SJCRH30 (cell line): ENCODE results near the gene L1TD1. TPM values are rescaled to one million over a fixed set of nuclear protein-coding genes. Genes with fewer than 3 reads are reported as not detected.
A peak's percentile ranks its signal among the peaks of the same experiment; 100 is the strongest.
"Not testable (repeated sequence)": the region's sequence is repeated elsewhere in the genome, so short reads cannot be mapped to it uniquely, and the experiment has no call there.

Source experiments
- DNase-seq, 2 experiments: peaks; one replicate each; pipeline ENCODE4 v3.0.0-alpha.2; 2015 to 2020
- H3K27ac ChIP-seq: fragments of 250-450 bp; sonication (Bioruptor Pico); 2 replicates; pipeline ENCODE4 v1.5.1; 2020; ENCODE audit warnings: mild to moderate bottlenecking, moderate library complexity
- H3K27me3 ChIP-seq: fragments of 250-450 bp; sonication (Bioruptor Pico); 2 replicates; pipeline ENCODE4 v1.5.1; 2020; ENCODE audit warnings: mild to moderate bottlenecking, moderate library complexity
- H3K36me3 ChIP-seq: fragments of 250-450 bp; sonication (Bioruptor Pico); 2 replicates; pipeline ENCODE4 v1.5.1; 2020; ENCODE audit warnings: mild to moderate bottlenecking, moderate library complexity
- H3K4me1 ChIP-seq: fragments of 250-450 bp; sonication (Bioruptor Pico); 2 replicates; pipeline ENCODE4 v1.5.1; 2020; ENCODE audit warnings: mild to moderate bottlenecking, moderate library complexity
- H3K4me3 ChIP-seq: fragments of 250-450 bp; sonication (Bioruptor Pico); 2 replicates; pipeline ENCODE4 v1.5.1; 2020; ENCODE audit warnings: mild to moderate bottlenecking, moderate library complexity
- H3K9me3 ChIP-seq: fragments of 250-450 bp; sonication (Bioruptor Pico); replicated peaks from 2 replicates; pipeline ENCODE4 v1.5.1; 2020; ENCODE audit warnings: mild to moderate bottlenecking, moderate library complexity
- total RNA-seq: library from RNA; depleted of rRNA; stranded (reverse); fragments of >200 nt; shearing (Covaris generic); gene quantifications from 2 replicates; pipeline ENCODE4 v1.2.3, GENCODE V29; 2014

The L1TD1 gene
- total RNA-seq, 1 experiment from 2014 or later, result not detected

DNA sequence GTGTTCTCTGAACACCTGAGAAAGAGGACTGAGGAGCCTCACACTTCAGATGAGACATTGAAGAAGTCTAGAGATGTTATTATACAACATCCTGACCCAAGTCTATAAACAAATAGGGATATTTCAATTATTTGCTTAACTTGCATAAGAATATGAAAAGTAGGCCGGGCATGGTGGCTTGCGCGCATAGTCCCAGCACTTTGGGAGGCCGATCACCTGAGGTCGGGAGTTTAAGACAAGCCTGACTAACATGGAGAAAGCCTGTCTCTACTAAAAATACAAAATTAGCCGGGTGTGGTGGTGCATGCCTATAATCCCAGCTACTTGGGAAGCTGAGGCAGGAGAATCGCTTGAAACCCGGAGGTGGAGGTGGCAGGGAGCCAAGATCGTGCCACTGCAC is 25.8 kb downstream of the L1TD1 start:
- H3K9me3 ChIP-seq, H3K36me3 ChIP-seq, H3K4me3 ChIP-seq, H3K27me3 ChIP-seq, DNase-seq, H3K4me1 ChIP-seq, H3K27ac ChIP-seq: not testable (repeated sequence)

DNA sequence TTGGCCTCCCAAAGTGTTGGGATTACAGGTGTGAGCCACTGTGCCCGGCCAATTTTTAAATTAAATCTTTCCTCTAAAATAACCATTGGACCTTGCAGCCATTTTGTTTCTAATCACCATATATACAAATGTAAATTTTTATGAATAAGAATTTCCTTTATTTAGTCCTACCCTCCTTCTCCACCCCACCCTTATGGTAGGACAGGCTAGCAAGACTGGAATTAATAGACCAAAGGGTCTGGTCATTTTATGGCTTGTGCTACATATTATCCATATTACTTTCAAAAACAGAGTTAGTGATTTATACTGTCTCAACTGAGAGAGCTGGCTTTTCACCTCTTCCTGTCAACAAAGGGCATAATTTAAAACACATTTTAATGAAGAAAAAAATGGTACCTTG is 26.5 kb downstream of the L1TD1 start:
- Histone ChIP-seq H3K27ac (no peak overlapping the region), H3K4me3 (no peak overlapping the region), H3K4me1 (no peaks in the 10 kb centered on the region), H3K27me3 (no peaks in the 10 kb centered on the region), H3K9me3 (no peaks in the 10 kb centered on the region), H3K36me3 (no peaks in the 10 kb centered on the region)
- no peak for DNase-seq

DNA sequence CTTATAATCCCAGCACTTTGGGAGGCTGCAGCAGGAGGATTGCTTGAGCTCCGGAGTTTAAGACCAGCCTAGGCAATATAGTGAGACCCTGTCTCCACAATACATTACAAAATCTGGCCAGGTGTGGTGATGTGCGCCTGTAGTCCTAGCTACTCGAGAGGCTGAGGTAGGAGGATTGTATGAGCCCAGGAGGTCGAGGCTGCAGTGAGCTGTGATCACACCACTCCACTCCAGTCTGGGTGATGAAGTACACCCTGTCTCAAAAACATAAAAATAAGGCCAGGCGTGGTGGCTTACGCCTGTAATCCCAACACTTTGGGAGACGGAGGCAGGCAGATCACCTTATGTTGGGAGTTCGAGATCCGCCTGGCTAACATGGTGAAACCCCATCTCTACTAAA is 27.7 kb downstream of the L1TD1 start:
- Histone ChIP-seq H3K27ac (no peak overlapping the region), H3K4me3 (no peak overlapping the region), H3K4me1 (no peaks in the 10 kb centered on the region), H3K27me3 (no peaks in the 10 kb centered on the region), H3K36me3 (no peaks in the 10 kb centered on the region), H3K9me3 (no peaks in the 10 kb centered on the region)
- no peak for DNase-seq

DNA sequence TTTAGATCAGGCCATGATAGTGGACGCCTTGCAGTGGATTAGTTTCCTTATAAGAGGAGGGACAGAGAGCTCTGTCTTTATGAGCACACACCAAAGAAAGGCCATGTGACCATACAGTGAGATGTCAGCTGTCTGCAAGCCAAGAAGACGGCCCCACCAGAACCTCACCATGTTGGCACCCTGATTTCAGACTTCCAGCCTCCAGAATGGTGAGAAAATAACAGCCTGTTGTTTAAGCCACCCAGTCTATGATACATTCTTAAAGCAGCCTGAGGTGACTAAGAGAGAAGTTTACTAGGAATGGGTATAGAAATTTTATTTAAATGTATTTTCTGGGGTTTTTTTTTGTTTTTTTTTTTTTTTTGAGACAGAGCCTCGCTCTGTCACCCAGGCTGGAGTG is 29.5 kb downstream of the L1TD1 start:
- no peaks in the 10 kb centered on the region for H3K27me3 ChIP-seq
- no peaks in the 10 kb centered on the region for H3K9me3 ChIP-seq
- no peak overlapping the region for H3K27ac ChIP-seq
- H3K4me1 ChIP-seq, result peaks cover 8% of the 10 kb centered on the region
- DNase-seq, result no peak
- H3K36me3 ChIP-seq, result no peaks in the 10 kb centered on the region
- no peak overlapping the region for H3K4me3 ChIP-seq

DNA sequence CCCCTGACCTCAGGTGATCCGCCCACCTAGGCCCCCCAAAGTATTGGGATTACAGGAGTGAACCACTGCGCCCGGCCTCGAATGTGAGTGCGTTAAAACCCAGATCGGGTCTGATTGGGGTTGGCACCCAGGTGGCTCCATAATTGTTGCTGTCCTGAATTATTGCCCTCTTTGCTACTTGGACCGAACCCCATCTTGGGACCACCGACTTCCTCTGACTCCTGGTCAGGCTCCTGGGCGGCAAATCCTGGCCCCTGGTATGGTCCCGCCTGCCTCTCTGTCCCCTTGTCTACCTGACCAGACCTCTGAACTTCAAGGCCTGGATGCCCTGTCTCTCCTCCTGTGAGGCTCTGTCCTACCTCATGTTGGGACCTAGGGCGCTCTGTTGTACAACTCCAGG is 32.8 kb downstream of the L1TD1 start:
- no peak overlapping the region for H3K4me3 ChIP-seq
- H3K4me1 ChIP-seq, result peaks cover 28% of the 10 kb centered on the region
- no peaks in the 10 kb centered on the region for H3K9me3 ChIP-seq
- no peaks in the 10 kb centered on the region for H3K36me3 ChIP-seq
- no peak overlapping the region for H3K27ac ChIP-seq
- H3K27me3 ChIP-seq, result no peaks in the 10 kb centered on the region
- no peak for DNase-seq

DNA sequence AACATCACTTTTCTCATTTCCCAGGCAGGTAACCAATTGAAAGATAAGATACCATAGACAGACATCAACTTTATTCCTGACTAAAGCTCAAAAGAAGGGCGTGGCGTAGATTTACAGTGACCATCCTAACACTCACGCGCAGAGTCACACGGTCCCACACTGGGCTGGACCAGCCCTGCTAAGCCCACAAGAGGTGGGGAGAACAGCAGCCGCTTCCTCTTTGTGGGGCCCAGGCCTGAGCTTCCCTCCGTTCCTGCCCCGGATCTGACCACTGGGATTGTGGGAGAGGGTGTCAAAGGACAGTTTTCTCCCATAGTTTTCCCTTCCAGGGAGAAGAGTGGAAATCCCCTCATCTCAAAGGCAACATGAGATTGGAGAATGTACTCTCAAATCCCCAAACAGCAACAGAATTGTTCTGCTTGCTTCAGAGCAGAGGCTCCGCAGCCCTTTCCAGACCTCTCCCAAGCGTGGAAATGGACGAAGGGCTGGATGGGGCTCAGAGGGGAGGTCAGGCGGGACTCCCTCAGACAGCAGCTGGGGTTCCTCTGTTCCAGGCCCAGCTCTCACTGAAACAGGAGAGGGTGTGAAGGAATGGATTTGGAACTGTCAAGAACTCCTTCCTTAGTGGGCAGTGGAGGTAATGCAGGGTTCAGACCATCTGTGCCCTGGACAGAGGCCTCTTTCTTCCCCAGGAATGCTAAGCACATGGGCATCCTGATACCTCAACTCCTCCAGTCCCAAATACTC is 33.7 kb downstream of the L1TD1 start:
- Histone ChIP-seq H3K4me3 (no peak overlapping the region), H3K27ac (no peak overlapping the region)
- peak; percentile 27 to 54 for DNase-seq

DNA sequence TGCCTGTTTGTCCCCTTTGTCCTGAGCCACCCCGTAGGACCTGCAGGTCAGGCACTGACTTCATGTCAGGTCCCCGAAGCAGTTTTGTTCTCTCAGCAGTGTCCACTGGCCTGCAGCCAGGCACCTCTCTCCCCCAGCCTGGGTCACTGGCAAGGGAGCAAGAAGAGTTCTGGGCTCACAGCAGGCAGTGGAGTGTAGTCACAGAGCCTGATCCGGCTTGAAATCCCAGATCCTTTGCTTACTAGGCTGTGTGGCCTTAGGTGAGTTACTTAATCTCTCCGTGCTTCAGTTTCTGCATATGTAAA is 34.2 kb downstream of the L1TD1 start:
- Histone ChIP-seq H3K27me3 (no peaks in the 10 kb centered on the region), H3K4me3 (no peak overlapping the region), H3K9me3 (no peaks in the 10 kb centered on the region), H3K36me3 (no peaks in the 10 kb centered on the region), H3K27ac (no peak overlapping the region), H3K4me1 (peaks cover 28% of the 10 kb centered on the region)
- DNase-seq, result no peak

More for the DNA sequence above, 33.7 kb downstream of the L1TD1 start:
- Histone ChIP-seq H3K36me3 (no peaks in the 10 kb centered on the region), H3K27me3 (no peaks in the 10 kb centered on the region), H3K4me1 (peaks cover 28% of the 10 kb centered on the region), H3K9me3 (no peaks in the 10 kb centered on the region)

DNA sequence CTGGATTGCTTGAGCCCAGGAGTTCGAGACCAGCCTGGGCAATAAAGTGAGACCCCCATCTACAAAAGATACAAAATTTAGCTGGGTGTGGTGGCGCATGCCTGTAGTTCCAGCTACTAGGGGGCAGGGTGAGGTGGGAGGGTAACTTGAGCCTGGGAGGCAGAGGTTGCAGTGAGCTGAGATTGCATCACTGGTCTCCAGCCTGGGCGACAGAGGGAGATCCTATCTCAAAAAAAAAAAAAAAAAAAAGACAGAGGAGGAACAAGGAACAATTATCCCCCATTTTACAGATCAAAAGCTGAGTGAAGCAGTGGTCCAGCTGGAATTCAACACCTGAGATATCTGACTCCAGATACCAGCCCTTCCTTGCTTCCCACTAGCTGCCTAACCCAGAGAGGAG is 34.8 kb downstream of the L1TD1 start:
- H3K9me3 ChIP-seq, result no peaks in the 10 kb centered on the region
- no peak overlapping the region for H3K4me3 ChIP-seq
- DNase-seq, result peak; percentile 45 to 59
- H3K27me3 ChIP-seq, result no peaks in the 10 kb centered on the region
- H3K4me1 ChIP-seq, result peaks cover 28% of the 10 kb centered on the region
- H3K27ac ChIP-seq, result no peak overlapping the region
- no peaks in the 10 kb centered on the region for H3K36me3 ChIP-seq

DNA sequence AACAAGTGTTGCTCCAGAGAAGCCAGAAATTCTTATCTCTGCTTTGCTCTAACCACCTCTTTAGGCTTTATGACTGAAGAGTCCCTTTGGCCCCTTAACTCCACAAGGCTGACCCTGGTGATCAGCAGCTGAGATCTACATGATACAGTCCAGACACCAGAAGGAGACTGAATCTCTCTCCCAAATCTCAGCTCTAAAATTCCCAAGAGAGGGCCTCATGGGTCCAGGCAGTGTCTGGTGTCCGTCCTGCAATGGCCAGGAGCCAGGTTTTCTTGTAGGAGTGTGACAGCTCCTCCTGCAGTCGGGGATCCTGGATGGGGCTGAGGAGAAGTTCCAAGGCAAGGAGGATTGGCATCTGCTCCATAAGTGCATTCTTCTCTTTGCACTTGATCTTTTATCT is 35.3 kb downstream of the L1TD1 start:
- DNase-seq, result peak; percentile 47 to 55
- Histone ChIP-seq H3K27ac (no peak overlapping the region), H3K4me3 (no peak overlapping the region), H3K9me3 (no peaks in the 10 kb centered on the region), H3K4me1 (peaks cover 28% of the 10 kb centered on the region), H3K27me3 (no peaks in the 10 kb centered on the region), H3K36me3 (no peaks in the 10 kb centered on the region)

DNA sequence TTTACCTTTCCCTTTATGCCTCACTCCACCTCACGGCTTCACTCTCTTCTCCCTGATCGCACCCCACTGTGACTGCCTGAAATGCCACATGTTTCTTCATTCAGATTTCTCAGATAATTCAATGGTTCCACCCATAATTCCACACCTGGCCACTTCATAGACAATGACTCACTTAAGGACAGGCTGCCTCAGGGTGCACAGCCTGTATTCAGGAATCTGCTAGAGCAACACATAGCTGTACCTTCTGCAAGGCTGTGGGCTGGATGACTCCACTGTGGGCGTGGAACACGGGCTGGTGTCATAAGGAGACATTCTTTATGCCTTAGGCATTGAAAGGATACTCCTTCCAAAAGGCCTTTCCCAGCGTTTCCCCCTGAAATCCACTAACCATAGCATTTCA is 36.1 kb downstream of the L1TD1 start:
- DNase-seq, result peak; percentile 69 to 75
- H3K36me3 ChIP-seq, result no peaks in the 10 kb centered on the region
- H3K4me1 ChIP-seq, result peaks cover 28% of the 10 kb centered on the region
- no peaks in the 10 kb centered on the region for H3K9me3 ChIP-seq
- no peak overlapping the region for H3K4me3 ChIP-seq
- no peaks in the 10 kb centered on the region for H3K27me3 ChIP-seq
- H3K27ac ChIP-seq, result peak overlapping the region; percentile 38

DNA sequence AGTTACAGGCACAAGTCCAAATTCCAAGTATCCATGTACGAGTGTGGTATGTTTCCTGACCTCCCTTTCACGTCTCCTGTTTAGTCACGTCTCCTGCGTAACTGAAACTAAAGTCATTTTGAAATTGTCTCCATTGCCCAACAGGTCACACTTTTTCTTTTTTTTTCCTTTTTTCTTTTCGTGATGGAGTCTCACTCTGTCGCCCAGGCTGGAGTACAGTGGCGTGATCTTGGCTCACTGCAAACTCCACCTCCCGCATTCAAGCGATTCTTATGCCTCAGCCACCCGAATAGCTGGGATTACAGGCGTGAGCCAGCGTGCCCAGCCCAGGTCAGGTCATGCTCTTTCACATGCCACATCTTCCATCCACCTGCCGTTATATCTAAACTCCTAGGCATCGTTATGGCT is 38.2 kb downstream of the L1TD1 start:
- Histone ChIP-seq H3K36me3 (0 out of 2 replicates have a peak, but pooled peaks cover 7% of the 10 kb centered on the region), H3K27me3 (no peaks in the 10 kb centered on the region), H3K4me1 (peaks cover 28% of the 10 kb centered on the region), H3K9me3 (no peaks in the 10 kb centered on the region), H3K27ac (no peak overlapping the region), H3K4me3 (no peak overlapping the region)
- no peak for DNase-seq

DNA sequence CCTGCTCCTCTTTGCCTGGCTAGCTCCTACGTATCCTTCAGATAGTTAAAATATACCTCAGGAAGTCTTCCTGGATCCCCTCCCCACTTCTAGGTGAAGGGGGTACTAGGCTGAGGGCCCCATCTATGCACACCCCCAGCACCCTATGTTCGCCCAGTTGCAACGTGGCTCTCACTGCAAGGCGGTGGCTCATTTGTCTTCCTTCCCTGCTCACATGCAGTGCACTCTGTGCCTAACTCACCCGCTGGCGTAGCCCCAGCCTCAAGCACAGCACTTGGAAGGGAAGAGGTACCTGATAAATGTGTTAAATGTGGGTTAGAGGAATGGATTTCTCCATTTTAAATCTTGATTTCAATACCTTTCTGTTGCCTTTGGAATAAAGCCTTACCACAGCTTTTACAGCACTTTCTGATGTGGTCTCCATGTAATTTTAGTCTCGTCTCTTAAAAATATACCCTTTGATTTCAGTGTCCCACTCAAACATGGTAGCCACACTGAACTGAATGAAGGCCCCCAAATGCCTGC is 39.3 kb downstream of the L1TD1 start:
- H3K4me3 ChIP-seq, result no peak overlapping the region
- 0 out of 2 replicates have a peak, but pooled peaks cover 7% of the 10 kb centered on the region for H3K36me3 ChIP-seq
- no peaks in the 10 kb centered on the region for H3K27me3 ChIP-seq
- H3K27ac ChIP-seq, result no peak overlapping the region
- no peaks in the 10 kb centered on the region for H3K9me3 ChIP-seq
- peaks cover 21% of the 10 kb centered on the region for H3K4me1 ChIP-seq
- DNase-seq, result no peak

DNA sequence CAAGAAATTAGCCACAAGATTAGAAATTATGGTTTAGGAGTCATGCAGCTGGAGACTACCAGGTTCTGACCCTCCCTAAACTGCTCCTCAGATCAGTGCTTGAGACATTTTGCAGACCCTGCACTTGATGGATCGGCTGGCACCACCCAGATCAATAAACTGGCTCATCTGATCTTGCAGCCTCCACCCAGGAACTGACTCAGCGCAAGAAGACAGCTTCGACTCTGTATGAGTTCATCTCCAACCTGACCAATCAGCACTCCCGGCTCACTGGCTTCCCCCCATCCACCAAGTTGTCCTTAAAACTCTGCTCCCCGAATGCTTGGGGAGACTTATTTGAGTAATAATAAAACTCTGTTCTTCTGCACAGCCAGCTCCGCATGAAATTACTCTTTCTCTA is 40.0 kb downstream of the L1TD1 start:
- Histone ChIP-seq H3K4me1 (peaks cover 16% of the 10 kb centered on the region), H3K9me3 (no peaks in the 10 kb centered on the region), H3K27me3 (no peaks in the 10 kb centered on the region), H3K4me3 (no peak overlapping the region), H3K36me3 (peaks cover 10% of the 10 kb centered on the region; the same call in 1 of the 2 replicates), H3K27ac (no peak overlapping the region)
- DNase-seq, result no peak

DNA sequence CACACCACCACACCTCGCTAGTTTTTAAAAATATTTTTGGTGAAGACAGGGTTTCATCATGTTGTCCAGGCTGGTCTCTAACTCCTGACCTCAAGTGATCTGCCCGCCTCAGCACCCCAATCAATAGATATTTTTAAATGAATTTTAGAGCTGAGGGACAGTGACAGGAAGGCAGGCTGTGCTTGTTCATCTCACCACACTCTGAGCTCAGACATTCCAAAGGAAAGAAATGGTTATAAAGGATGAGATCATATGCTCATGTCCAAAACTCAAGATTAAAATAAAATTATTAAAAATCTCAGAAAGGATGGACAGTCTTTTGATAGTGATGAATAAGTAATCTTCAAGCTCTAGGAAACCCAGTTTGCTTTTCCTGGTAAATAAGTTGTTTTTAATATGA is 40.9 kb downstream of the L1TD1 start:
- Histone ChIP-seq H3K36me3 (peaks cover 10% of the 10 kb centered on the region; the same call in 1 of the 2 replicates), H3K4me3 (no peak overlapping the region), H3K27ac (no peak overlapping the region), H3K4me1 (peaks cover 15% of the 10 kb centered on the region), H3K27me3 (no peaks in the 10 kb centered on the region), H3K9me3 (no peaks in the 10 kb centered on the region)
- no peak for DNase-seq

DNA sequence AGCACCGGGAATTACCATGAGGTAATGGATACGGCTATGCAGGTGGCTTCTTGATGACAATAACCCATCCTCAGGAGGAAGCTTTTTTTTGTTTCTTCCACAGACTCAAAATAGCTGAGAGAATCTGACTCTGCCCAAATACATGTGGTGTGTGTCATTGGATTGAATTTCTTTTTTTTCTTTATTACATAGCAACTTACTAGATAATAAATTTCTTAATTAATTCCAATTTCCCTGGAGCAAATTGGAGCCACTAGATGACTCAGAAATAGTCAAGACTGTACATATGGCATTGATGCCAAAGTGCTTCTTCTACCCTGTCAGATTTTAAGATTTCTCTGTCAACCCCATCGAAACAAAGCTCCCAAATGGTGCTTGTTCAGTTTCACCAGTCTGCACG is 42.7 kb downstream of the L1TD1 start:
- no peak for DNase-seq
- Histone ChIP-seq H3K36me3 (peaks cover 10% of the 10 kb centered on the region; the same call in 1 of the 2 replicates), H3K27ac (no peak overlapping the region), H3K9me3 (no peaks in the 10 kb centered on the region), H3K4me1 (peaks cover 19% of the 10 kb centered on the region), H3K4me3 (no peak overlapping the region), H3K27me3 (no peaks in the 10 kb centered on the region)

DNA sequence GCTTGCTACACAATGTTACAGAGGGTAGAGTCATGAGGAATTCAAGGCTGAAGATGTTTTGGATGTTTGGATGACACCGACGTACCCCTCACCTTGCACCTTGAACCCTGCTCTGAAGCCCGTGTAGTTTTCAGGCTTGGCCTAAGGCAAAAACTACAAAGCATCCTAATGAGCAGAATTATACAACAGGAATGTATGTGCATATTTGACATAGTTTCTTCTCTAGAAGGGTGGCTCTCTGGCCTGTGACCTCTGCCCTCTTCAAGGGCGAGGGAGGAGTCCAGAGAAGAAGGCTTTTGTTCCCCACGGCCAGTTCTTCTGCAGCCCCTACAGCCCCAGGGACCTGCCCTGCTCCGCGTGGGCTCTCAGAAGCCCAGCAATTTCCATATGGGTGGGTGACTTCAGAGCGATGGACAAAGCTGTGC is 43.3 kb downstream of the L1TD1 start:
- Histone ChIP-seq H3K27me3 (no peaks in the 10 kb centered on the region), H3K4me3 (no peak overlapping the region), H3K4me1 (peaks cover 24% of the 10 kb centered on the region), H3K27ac (no peak overlapping the region), H3K36me3 (peaks cover 10% of the 10 kb centered on the region; the same call in 1 of the 2 replicates), H3K9me3 (no peaks in the 10 kb centered on the region)
- no peak for DNase-seq
